ENCODE measurements around the gene AQP11.
"Not testable (repeated sequence)": the region's sequence is repeated elsewhere in the genome, so short reads cannot be mapped to it uniquely, and the experiment has no call there.

Gene AQP11

GRCh38 chr11:77592727-77593126 lies 3.0 kb downstream of the AQP11 start:
- DNase-seq (ENCODE audit: low read depth in 3 of 3, low spot score in 1 of 3) = no peak

GRCh38 chr11:77593883-77594282 lies 4.1 kb downstream of the AQP11 start:
- DNase-seq (ENCODE audit: low read depth in 3 of 3, low spot score in 1 of 3) = no peak

DNA sequence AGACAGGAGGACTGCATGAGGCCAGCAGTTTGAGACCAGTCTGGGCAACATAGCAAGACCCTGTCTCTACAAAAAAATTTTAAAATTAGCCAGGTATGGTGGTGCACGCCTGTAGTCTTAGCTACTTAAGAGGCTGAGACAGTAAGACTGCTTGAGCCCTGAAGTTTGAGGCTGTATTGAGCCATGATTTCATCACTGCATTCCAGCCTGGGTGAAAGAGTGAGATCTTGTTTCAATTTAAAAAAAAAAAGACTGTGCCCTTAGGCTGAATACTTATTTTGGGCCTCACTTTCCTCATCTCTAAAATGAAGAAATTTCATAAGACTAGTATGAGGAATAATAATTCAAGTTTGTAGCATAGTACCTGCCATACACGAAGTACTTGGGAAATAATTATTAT lies 6.9 kb downstream of the AQP11 start:
- DNase-seq (ENCODE audit: low read depth in 3 of 3, low spot score in 1 of 3) = no peak

DNA sequence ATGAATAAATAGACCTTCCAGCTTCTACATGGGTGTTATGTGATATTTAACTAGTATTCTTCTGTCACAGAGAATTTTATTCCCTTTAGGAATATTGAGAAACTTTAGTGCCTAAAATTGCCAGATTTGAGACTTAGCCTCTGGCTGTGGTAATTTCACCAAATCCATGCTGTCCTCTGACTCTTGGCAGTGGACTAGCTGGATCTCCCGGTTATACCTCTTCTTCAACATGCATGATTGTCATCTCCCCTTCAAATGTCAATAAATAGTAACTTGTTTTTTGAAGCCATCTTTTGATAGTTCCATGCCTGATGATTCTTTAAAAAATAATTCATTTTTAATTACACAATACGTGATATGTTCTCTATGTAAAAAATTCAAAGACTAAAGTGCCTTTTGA lies 8.4 kb downstream of the AQP11 start:
- no peak for DNase-seq (ENCODE audit: low read depth in 3 of 3, low spot score in 1 of 3)

DNA sequence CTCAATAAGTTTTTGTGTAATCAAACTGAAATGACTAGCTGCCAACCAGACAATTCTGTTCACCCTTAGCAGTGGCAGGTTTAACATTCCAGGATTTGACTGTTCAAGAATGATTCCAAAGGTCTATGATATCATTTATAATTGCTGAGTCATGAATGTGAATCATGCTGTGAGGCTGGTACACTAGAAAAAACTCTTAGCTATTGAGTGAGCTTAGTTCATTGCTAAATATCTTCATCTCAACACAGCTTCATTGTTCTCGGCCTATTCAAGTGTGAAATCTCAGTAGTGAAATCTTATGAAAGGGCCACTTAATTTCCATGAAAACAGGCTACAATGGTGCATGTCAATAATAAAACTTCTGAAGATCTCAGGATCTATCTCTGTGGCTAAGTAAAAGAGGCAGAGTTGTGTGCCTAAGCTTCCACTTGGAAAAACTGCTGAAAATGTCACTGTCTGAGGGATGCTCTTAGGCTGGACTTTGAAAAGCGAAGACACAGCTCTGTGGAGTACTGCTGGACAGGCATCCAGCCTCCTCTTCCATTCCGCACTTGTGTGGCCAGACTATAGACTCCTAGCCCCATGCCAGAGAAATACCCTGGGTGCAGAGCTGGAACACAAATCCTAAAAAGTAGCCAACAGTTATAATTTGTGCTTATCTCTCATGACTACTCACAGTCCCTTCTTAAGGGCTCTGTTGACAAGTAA lies 12.8 kb downstream of the AQP11 start:
- no peak for DNase-seq (ENCODE audit: low read depth in 3 of 3, low spot score in 1 of 3)

DNA sequence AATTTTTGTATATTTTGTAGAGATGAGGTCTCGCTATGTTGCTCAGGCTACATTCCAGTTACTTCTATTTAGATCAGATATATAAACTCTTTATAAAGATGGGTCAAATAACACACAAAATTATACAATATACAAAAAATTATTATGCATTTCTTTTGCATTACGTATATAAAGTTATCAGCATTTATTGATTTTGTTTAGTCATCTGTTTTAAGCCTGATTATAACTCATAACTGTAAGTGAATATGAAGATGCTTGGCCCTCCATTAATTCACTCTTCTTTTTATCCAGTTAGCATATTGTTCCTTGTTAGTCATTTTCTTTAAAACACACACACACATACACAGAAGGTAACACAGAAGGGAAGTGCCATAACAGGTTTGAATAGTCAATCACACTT lies 14.5 kb downstream of the AQP11 start:
- no peak for DNase-seq (ENCODE audit: low read depth in 3 of 3, low spot score in 1 of 3)

- DNase-seq (ENCODE audit: low read depth in 3 of 3, low spot score in 1 of 3) = no peak
These were observed 19.5 kb downstream of the AQP11 start for GRCh38 chr11:77609234-77609633.

DNA sequence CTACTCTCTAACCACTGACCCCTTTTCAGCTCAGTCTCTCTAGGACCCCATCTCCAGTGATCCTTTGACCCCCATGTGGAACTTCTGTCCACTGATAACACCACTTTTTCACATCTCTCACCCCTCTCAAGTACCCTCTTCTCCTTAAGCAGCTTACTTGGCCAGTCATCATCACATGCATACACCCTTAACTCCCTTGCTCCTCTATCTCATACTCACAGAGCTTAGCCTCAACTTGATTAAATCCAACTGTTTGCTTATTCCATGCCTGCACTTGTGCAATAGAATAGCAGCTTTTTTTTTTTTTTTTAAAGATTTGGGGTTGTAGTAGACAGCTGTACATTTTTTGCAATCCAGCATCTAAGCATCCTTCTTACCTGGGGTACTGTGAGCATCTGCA lies 22.2 kb downstream of the AQP11 start:
- DNase-seq (ENCODE audit: low read depth in 3 of 3, low spot score in 1 of 3) = no peak

DNA sequence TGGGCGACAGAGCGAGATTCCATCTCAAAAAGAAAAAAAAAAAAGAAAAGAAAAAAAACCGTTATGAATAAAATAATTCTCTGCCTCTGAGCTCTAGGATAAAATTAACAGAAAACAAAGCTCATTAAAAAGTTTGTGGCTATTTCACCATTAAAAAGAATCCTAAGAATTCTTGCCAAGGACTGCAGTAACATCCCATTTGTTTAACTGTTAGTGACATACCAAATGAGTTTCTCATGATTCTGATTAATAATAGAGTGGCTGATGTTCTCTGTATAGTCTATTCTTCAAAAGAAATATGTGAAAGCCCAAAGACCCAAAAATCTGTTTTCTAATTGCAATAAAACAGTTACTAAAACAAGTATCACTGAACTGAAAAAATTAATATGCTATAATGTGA lies 28.1 kb downstream of the AQP11 start:
- no peak for DNase-seq (ENCODE audit: low read depth in 3 of 3, low spot score in 1 of 3)

DNA sequence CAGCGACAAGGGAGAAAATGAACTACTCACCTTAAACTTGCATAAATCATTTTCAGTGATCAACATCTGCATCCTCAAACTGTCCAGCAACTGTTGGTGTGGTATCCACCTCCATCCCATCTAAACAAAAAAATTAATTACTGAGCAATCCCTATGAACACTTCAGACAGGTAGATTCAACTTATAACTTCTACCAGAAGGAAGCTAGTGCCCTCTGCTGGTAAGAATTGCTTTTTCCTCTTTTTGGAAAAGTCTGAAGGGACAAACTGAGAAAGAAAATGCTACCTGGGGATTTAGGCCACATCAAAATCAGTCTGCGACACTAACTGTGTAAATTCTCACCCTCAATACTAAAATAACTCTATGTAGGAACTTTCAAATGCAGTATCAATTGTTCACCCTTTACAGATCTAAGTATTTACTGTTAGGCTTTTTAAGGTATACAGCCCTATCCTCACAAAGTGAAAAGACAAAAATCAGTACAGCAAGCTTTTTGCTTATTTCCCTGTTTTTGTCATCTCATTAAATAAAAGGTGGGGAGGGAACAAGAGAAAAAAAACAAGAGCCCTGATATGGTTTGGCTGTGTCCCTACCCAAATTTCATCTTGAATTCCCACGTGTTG lies 29.9 kb downstream of the AQP11 start:
- no peak for DNase-seq (ENCODE audit: low read depth in 3 of 3, low spot score in 1 of 3)

GRCh38 chr11:77630157-77630710 lies 40.5 kb downstream of the AQP11 start:
- no peak for DNase-seq (ENCODE audit: low read depth in 3 of 3, low spot score in 1 of 3)

DNA sequence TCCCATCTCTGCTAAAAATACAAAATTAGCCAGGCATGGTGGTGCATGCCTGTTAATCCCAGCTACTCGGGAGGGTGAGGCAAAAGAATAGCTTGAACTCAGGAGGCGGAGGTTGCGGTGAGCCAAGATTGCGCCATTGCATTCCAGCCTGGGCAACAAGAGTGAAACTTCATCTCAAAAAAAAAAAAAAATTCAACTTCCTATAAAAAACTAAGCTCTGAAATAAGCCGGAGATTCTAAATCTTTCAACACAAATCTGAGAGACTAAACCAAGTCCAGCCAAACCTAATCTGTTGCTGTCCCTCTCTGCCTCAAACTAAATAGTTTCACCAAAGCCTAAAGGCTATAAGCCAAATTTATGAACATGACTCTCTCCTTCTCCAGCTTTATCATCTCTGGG lies 44.2 kb downstream of the AQP11 start:
- not testable (repeated sequence) for DNase-seq (ENCODE audit: low read depth in 3 of 3, low spot score in 1 of 3)

- DNase-seq (ENCODE audit: low read depth in 3 of 3, low spot score in 1 of 3) = no peak
These were observed 47.1 kb downstream of the AQP11 start for GRCh38 chr11:77636731-77637344.

- DNase-seq (ENCODE audit: low read depth in 3 of 3, low spot score in 1 of 3) = peak; percentile 38 to 59 (median 51)
These were observed 47.8 kb downstream of the AQP11 start, which contains the start of gene CLNS1A for GRCh38 chr11:77637345-77638165. Gene CLNS1A (minus strand): TSS chr11:77637794. CDS start chr11:77637714, 80 bp downstream.

- DNase-seq (ENCODE audit: low read depth in 3 of 3, low spot score in 1 of 3) = no peak
These were observed 52.5 kb downstream of the AQP11 start for GRCh38 chr11:77642228-77642627.

GRCh38 chr11:77644887-77645286 lies 55.1 kb downstream of the AQP11 start:
- no peak for DNase-seq (ENCODE audit: low read depth in 3 of 3, low spot score in 1 of 3)

- DNase-seq (ENCODE audit: low read depth in 3 of 3, low spot score in 1 of 3) = no peak
These were observed 58.0 kb downstream of the AQP11 start for GRCh38 chr11:77647654-77648305.

DNA sequence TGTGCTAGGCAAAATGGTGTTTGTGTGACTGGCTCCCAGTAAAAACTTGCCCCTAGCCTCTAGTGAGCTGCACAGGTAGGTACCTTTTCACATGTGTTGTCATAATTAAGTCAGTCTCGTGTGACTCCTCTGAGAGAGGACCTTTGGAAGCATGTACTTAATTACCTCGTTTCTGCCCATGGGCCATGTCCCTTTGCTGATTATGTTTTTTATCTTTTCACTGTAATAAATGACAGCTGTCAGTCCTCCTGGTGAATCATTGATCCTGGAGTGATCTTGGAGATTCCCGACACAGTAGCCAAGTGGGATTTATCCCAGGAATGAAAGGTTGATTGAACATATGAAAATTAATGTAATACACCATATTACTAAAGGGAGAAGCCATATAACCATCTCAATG lies 60.4 kb downstream of the AQP11 start:
- no peak for DNase-seq (ENCODE audit: low read depth in 3 of 3, low spot score in 1 of 3)

- DNase-seq (ENCODE audit: low read depth in 3 of 3, low spot score in 1 of 3) = no peak
These were observed 65.1 kb downstream of the AQP11 start for GRCh38 chr11:77654770-77655434.

- no peak for DNase-seq (ENCODE audit: low read depth in 3 of 3, low spot score in 1 of 3)
These were observed 66.6 kb downstream of the AQP11 start for GRCh38 chr11:77656362-77656761.
